NOMO-1 treated with DMSO at 0.1 percent for 48 hours (cell line): Measurements from ENCODE around the gene SRP68.

Experiments
- DNase-seq: peaks from one replicate; lab custom pipeline; 2025; ENCODE audit not compliant: unreplicated experiment; lab: John Stamatoyannopoulos, UW

Gene SRP68

DNA sequence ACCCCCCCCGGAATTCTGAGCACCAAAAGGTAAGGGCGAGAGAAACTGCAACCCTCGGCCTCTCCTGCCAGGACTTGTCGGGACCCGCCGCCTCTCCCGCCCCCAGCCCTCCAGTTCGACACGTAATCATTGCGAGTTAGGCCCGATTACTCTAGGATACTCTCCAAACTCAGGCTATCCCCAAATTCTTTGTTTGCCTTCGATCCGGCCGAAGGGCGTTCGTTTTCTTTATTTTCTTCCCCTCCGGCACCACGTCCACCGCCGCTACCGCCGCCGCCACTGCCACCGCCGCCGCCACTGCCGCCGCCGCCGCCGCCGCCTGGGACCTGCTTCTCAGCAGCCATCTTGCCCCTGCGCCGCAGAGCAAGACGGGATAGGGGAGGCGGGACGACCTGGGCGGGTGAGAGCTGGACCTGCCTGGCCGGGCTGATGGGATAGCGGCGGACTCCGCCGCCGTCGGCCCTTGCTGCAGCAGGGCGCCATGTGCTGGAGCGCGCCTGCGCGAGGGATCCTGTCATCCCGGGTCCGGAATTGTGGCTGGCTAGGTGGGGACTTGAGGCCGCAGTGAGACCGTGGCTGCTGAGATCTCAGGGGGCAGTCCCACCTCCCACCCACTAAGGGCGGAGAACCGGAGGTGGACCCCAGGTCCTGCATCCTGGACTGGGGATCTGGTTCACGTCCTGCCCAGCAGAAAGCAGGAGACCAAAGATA lies at the start of gene SRP68:
Gene SRP68 (minus strand): TSS at position 370 of the 711 bp plus-strand sequence. CDS start 26 bp downstream, at position 344.
- DNase-seq = peak; percentile 83

GRCh38 chr17:76121932-76122430 lies 49.7 kb upstream of the SRP68 start:
- no peak for DNase-seq

GRCh38 chr17:76120658-76121008 lies 48.3 kb upstream of the SRP68 start:
- no peak for DNase-seq

DNA sequence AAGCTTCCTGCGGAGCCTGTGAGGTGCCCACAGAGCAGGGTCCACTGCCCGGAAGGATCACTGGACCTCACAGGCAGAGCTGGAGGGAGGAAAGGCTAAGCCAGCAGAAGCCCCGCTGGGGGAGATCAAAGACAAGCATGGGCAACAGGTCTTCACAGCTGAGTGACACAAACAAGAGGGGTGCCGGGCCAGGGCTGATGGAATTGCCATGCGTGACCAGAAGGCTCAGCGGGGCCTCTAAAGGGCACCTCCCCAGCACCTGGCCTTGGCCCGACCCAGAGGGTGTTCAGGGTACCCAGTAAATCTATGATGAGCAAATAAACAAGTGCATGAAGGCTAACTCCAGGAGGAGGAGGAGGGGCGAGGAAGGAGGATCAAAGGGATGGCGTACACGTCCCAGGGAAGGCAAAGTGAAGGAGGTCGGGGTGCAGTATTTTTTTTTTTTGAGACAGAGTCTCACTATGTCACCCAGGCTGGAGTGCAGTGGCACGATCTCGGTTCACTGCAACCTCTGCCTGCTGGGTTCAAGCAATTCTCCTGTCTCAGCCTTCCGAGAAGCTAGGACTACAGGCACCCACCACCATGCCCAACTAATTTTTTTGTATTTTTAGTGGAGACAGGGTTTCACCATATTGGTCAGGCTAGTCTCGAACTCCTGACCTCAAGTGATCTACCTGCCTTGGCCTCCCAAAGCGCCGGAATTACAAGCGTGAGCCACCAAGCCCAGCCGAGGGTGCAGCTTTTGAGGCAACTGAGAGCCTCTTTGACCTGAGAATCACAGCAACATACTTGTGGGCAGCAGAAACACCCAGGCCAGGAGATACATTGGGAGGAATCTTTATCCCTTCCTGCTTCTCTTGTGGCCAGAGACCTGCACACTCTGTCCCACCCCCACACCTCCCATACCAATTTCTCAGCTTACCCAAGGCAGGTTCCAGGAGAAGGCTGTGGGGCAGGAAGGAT lies 47.4 kb upstream of the SRP68 start:
- DNase-seq = no peak

- no peak for DNase-seq
Observed at GRCh38 chr17:76115138-76115754, 42.9 kb upstream of the SRP68 start.

GRCh38 chr17:76111956-76112355 lies 39.6 kb upstream of the SRP68 start:
- DNase-seq = no peak

GRCh38 chr17:76107509-76107908 lies 35.2 kb upstream of the SRP68 start:
- DNase-seq = no peak

GRCh38 chr17:76106703-76107102 lies 34.4 kb upstream of the SRP68 start:
- DNase-seq = peak; percentile 32

DNA sequence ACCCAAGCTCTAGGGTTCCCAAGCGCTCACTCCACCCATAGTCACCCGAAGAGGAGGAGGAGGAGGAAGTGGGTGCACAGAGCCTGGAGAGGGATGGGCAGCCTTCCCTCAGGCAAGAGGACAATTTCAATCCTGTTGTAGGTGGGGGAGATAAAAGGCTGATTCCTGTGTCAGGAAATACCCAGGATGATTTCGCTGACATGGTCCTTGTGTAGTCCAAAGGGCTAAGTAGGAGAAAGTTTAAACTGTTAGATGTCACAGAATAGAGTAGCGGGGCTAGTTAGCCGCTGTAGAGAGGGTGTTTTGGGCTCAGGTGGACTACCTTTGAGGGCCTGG lies 32.5 kb upstream of the SRP68 start:
- no peak for DNase-seq

- DNase-seq = peak; percentile 49
Observed at GRCh38 chr17:76104140-76104895, 32.0 kb upstream of the SRP68 start.

DNA sequence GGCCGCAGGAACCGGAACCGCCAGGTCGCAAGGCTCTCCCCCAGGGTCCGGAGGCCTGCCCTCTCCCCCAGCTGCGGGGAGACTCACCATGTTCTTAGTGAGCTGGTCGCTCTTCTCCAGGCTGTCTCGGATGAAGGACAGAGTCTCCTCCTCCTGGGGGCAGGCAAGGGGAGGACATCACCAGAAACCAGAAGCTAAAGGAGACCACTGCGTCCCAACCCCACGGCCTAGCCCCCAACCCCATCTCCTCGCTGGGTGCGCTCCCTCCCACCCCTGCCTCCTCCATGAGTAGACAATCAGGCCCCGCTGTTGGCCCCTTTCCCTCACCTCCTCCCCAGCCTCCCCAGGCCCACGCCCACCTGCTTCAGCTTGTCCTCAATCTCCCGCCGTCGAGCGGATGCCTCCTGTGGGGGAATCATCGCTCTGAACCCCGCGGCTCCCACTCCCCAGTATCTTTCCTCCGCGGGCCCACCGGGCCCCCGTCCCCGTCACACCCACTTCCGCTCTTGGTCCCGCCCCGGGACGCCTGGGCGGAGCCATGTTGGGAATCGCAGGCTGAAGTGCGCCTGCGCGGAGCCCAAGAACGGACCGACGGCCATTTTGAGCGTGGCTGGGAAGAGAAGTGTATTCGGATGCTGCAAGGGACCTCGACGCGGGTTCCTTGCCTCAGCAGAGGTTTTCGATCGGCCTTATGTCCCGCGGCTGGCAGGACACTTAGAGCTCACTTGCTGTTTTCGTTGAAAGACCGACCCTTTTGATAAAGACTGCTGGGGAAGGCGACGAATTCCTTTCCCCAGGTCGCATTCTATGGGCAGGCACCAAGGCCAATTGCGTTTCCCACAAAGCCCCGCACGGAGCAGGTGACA lies 31.2 kb upstream of the SRP68 start, which contains the start of gene EXOC7:
Gene EXOC7 (minus strand): TSS at position 514 of the 866 bp plus-strand sequence. CDS start 95 bp downstream, at position 419.
- DNase-seq = peak; percentile 86

DNA sequence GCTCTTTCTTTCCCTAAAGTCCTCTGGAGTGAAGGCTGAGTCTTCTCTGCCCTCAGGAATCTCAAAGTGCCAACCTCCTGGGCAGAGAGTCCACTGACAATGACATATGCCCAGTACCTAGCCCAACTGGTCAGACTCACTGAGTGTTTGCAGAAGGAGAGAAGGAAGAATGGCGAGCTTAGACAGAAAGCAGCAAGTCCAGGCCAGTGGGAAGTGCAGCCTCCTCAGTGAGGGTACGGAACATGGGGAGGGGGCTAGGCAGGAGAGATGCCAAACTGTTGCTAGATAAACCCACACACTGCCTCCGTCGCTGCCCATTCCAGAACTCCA lies 30.6 kb upstream of the SRP68 start:
- no peak for DNase-seq

GRCh38 chr17:76097716-76098295 lies 25.5 kb upstream of the SRP68 start:
- DNase-seq = no peak

GRCh38 chr17:76095943-76096342 lies 23.6 kb upstream of the SRP68 start:
- no peak for DNase-seq

DNA sequence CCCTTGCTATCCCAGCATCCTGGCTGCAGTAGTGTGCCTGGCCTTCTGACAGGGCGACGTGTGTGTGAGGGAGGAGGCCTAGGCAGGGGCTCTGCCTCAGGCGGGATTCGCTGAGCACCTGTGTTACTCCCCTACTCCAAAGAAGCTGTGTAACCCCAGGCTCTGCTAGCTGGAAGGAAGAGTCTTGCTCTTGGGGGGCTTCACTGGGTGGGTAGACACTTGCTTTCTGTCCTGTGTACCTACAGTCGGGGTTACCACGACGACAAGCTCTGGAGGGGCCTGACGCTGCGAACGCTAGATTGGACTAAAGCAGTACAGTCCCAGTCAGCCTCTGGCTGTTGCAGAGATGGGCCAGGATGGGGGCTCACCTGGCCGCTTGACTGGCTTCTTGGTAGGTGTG lies 21.7 kb upstream of the SRP68 start:
- DNase-seq = no peak

DNA sequence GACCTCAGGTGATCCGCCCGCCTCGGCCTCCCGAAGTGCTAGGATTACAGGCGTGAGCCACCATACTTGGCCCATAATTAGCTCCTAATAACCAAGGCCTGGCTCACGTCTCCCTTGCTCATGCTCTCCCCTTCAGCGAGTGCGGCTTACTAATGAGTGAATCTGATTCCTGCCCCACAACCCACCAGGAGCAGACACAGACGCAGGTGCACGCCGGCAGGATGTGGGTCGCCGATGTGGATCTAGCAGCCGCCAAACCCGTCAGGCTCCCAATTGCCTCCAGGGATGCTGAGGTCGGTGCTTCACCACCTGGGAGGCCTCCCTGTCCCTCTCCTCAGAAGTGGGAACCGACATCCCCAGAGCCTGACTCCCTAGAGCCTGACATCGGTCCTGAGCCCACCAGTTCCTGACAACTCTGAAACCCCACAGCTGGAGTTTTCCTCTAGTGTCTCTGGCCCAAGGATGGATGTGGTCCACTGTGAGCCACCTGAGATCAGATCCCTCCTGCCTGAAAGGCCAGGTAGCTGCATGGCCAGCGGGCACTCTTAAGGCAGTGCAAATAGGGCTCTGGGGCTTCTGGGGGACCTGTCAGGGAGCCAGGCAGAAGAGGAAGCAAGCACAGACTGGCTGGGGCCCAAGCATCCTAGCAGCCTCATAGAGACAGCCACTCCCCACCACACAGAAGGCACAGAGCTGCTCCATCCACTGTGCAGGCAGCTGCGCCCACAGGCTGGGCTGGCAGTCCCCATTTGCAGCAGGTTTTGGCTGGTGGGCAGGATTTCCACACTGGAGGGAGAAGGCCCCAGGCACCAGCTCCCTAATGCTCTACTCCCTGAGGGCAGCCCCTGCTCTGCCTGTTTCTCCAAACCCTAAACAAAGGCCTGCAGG lies 20.5 kb upstream of the SRP68 start:
- DNase-seq = no peak

- DNase-seq = no peak
Observed at GRCh38 chr17:76091526-76092286, 19.4 kb upstream of the SRP68 start.
